ENCODE measurements around the gene ATXN7L1.

DNA sequence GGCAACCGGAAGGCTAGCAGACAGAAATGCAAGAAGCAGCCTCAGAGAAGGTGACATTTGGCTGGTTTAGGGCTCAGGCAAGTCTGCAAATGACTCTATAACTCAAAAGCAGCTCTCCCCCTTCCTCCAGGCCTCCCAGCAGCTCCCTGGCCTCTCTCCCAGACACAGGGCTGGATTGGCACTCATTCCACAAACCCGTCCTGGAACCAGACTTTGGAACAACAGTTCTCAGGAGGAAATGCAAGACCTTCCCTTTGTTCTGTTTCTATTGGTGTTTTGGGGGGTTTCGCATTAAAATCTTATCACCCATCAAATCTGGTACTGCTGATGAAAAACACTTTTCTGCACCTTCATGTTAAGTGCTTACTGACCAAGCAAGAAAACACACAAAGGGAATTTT, 254.8 kb downstream of the ATXN7L1 start:
- TF ChIP-seq, protein P1, sequence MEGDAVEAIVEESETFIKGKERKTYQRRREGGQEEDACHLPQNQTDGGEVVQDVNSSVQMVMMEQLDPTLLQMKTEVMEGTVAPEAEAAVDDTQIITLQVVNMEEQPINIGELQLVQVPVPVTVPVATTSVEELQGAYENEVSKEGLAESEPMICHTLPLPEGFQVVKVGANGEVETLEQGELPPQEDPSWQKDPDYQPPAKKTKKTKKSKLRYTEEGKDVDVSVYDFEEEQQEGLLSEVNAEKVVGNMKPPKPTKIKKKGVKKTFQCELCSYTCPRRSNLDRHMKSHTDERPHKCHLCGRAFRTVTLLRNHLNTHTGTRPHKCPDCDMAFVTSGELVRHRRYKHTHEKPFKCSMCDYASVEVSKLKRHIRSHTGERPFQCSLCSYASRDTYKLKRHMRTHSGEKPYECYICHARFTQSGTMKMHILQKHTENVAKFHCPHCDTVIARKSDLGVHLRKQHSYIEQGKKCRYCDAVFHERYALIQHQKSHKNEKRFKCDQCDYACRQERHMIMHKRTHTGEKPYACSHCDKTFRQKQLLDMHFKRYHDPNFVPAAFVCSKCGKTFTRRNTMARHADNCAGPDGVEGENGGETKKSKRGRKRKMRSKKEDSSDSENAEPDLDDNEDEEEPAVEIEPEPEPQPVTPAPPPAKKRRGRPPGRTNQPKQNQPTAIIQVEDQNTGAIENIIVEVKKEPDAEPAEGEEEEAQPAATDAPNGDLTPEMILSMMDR (IDR thresholded peaks at IDR 0.05), result no peak
- no peak for TF ChIP-seq POLR2A (IDR thresholded peaks at IDR 0.05)

Data from gastroesophageal sphincter (tissue), 3 donors.